Epithelial cell of prostate (primary cell): ENCODE measurements around the gene ELOVL2.
"Not testable (repeated sequence)": the region's sequence is repeated elsewhere in the genome, so short reads cannot be mapped to it uniquely, and the experiment has no call there.

ENCODE experiments used
- DNase-seq: peaks from one replicate; pipeline ENCODE4 v3.0.0-alpha.2; 2011; ENCODE audit warnings: low read depth, low spot score
- H3K27ac ChIP-seq: fragments of 450-650 bp; 2 replicates; pipeline ENCODE4 v1.5.1; 2017; ENCODE audit warnings: mild to moderate bottlenecking

The ELOVL2 gene

GRCh38 chr6:11043961-11044711 lies at the start of gene ELOVL2:
TSS of gene ELOVL2 (minus strand) at chr6:11044305. CDS start at chr6:11044230, 75 bp downstream.
- H3K27ac ChIP-seq: no peak within 1 kb of the TSS
- no peak for DNase-seq

- peak overlapping the region; percentile 84 for H3K27ac ChIP-seq
- no peak for DNase-seq
Observed at GRCh38 chr6:11093376-11093625, 49.2 kb upstream of the ELOVL2 start.

GRCh38 chr6:11092668-11093375 lies 48.7 kb upstream of the ELOVL2 start:
- H3K27ac ChIP-seq: peak overlapping the region; percentile 84
- DNase-seq: no peak

GRCh38 chr6:11091141-11091540 lies 47.0 kb upstream of the ELOVL2 start:
- DNase-seq, H3K27ac ChIP-seq: not testable (repeated sequence)

- no peak for DNase-seq
- no peak overlapping the region for H3K27ac ChIP-seq
Observed at GRCh38 chr6:11089695-11090094, 45.6 kb upstream of the ELOVL2 start.

GRCh38 chr6:11087141-11087812 lies 43.2 kb upstream of the ELOVL2 start:
- not testable (repeated sequence) for H3K27ac ChIP-seq, DNase-seq

- no peak overlapping the region for H3K27ac ChIP-seq
- no peak for DNase-seq
Observed at GRCh38 chr6:11085758-11086435, 41.8 kb upstream of the ELOVL2 start.

GRCh38 chr6:11083956-11084355 lies 39.9 kb upstream of the ELOVL2 start:
- DNase-seq: no peak
- no peak overlapping the region for H3K27ac ChIP-seq

- DNase-seq: no peak
Observed at GRCh38 chr6:11083491-11083890, 39.4 kb upstream of the ELOVL2 start.

GRCh38 chr6:11080296-11080695 lies 36.2 kb upstream of the ELOVL2 start:
- DNase-seq: no peak
- no peak overlapping the region for H3K27ac ChIP-seq

More at GRCh38 chr6:11083491-11083890, 39.4 kb upstream of the ELOVL2 start:
- no peak overlapping the region for H3K27ac ChIP-seq

GRCh38 chr6:11078266-11078665 lies 34.2 kb upstream of the ELOVL2 start:
- no peak overlapping the region for H3K27ac ChIP-seq
- DNase-seq: no peak

- DNase-seq: no peak
- no peak overlapping the region for H3K27ac ChIP-seq
Observed at GRCh38 chr6:11076540-11076939, 32.4 kb upstream of the ELOVL2 start.

GRCh38 chr6:11072101-11072500 lies 28.0 kb upstream of the ELOVL2 start:
- DNase-seq: no peak
- no peak overlapping the region for H3K27ac ChIP-seq

GRCh38 chr6:11069760-11070159 lies 25.7 kb upstream of the ELOVL2 start:
- no peak for DNase-seq

GRCh38 chr6:11067348-11067747 lies 23.2 kb upstream of the ELOVL2 start:
- no peak for DNase-seq

More at GRCh38 chr6:11069760-11070159, 25.7 kb upstream of the ELOVL2 start:
- no peak overlapping the region for H3K27ac ChIP-seq

GRCh38 chr6:11066505-11067347 lies 22.6 kb upstream of the ELOVL2 start:
- no peak overlapping the region for H3K27ac ChIP-seq
- DNase-seq: no peak

More at GRCh38 chr6:11067348-11067747, 23.2 kb upstream of the ELOVL2 start:
- H3K27ac ChIP-seq: no peak overlapping the region

GRCh38 chr6:11065436-11066202 lies 21.5 kb upstream of the ELOVL2 start:
- no peak overlapping the region for H3K27ac ChIP-seq
- DNase-seq: no peak

GRCh38 chr6:11064836-11065235 lies 20.7 kb upstream of the ELOVL2 start:
- no peak overlapping the region for H3K27ac ChIP-seq
- DNase-seq: no peak

- H3K27ac ChIP-seq: no peak overlapping the region
- DNase-seq: no peak
Observed at GRCh38 chr6:11062715-11063114, 18.6 kb upstream of the ELOVL2 start.
